GM12878 (cell line): ENCODE measurements around the gene BCS1L. TPM values are rescaled to one million over a fixed set of nuclear protein-coding genes. Genes with fewer than 3 reads are reported as not detected.

Experiments
- BRCA1 ChIP-seq: IDR thresholded peaks from 2 replicates; pipeline ENCODE4 v1.6.1; 2011; ENCODE audit warnings: low read depth, low read length, improper control_type of control experiment
- CTCF ChIP-seq, 3 experiments: IDR thresholded peaks in 2 of 3; conservative IDR thresholded peaks in 1 of 3; 2 replicates each; pipeline ENCODE4 v1.5.1; 2011; ENCODE audit warnings: low read depth in 3 of 3, low read length in 3 of 3, mild to moderate bottlenecking in 3 of 3, control low read depth in 2 of 3, moderate library complexity in 2 of 3, inconsistent platforms in 1 of 3, mixed read lengths in 1 of 3; ENCODE audit not compliant: control insufficient read depth in 2 of 3, insufficient read depth in 1 of 3; ENCODE audit errors: extremely low read depth in 1 of 3
- ETV6 ChIP-seq, 2 experiments: fragments of 450-650 bp in 1 of 2; IDR thresholded peaks in 1 of 2; conservative IDR thresholded peaks in 1 of 2; 2 replicates each; pipeline ENCODE4 v1.6.1; 2014; ENCODE audit warnings: antibody characterized with exemption in 1 of 2, borderline replicate concordance in 1 of 2, low read depth in 1 of 2, mild to moderate bottlenecking in 1 of 2, moderate library complexity in 1 of 2
- GATAD2B ChIP-seq: fragments of 450-650 bp; conservative IDR thresholded peaks from 2 replicates; pipeline ENCODE4 v1.6.1; 2017; ENCODE audit warnings: low read depth, mild to moderate bottlenecking, moderate library complexity
- HDAC6 ChIP-seq: fragments of 200-600 bp; sonication (generic); IDR thresholded peaks from one replicate; pipeline ENCODE4 v1.8.0; 2017; ENCODE audit warnings: antibody characterized with exemption; ENCODE audit not compliant: unreplicated experiment
- IRF4 ChIP-seq: IDR thresholded peaks from 2 replicates; pipeline ENCODE4 v1.6.1; 2011; ENCODE audit warnings: low read depth, low read length
- IRF5 ChIP-seq: fragments of 450-650 bp; IDR thresholded peaks from 2 replicates; pipeline ENCODE4 v1.6.1; 2017; ENCODE audit warnings: borderline replicate concordance
- LARP7 ChIP-seq: fragments of 450-650 bp; IDR thresholded peaks from 2 replicates; pipeline ENCODE4 v1.6.1; 2017; ENCODE audit warnings: mild to moderate bottlenecking
- MAX ChIP-seq: IDR thresholded peaks from 2 replicates; pipeline ENCODE4 v1.6.1; 2012; ENCODE audit warnings: low read depth, low read length, improper control_type of control experiment
- MXI1 ChIP-seq: fragments of 150-350 bp; IDR thresholded peaks from 2 replicates; pipeline ENCODE4 v1.6.1; 2011; ENCODE audit warnings: low read depth, mild to moderate bottlenecking, inconsistent platforms, low read length, improper control_type of control experiment
- MYB ChIP-seq: fragments of 150-350 bp; IDR thresholded peaks from 2 replicates; pipeline ENCODE4 v1.6.1; 2014; ENCODE audit warnings: mild to moderate bottlenecking, low read depth, low read length, borderline replicate concordance
- NFYA ChIP-seq: IDR thresholded peaks from 2 replicates; pipeline ENCODE4 v1.6.1; 2011; ENCODE audit warnings: low read depth, mild to moderate bottlenecking, low read length, improper control_type of control experiment, borderline replicate concordance
- POLR2AphosphoS2 ChIP-seq: IDR thresholded peaks from 2 replicates; pipeline ENCODE4 v1.6.1; 2011; ENCODE audit warnings: low read depth, mild to moderate bottlenecking, low read length, improper control_type of control experiment, moderate library complexity
- RAD21 ChIP-seq: IDR thresholded peaks from 2 replicates; pipeline ENCODE4 v1.6.1; 2011; ENCODE audit warnings: mild to moderate bottlenecking, low read depth, low read length, moderate library complexity; ENCODE audit not compliant: insufficient read depth
- REST ChIP-seq: IDR thresholded peaks from 2 replicates; pipeline ENCODE4 v1.6.1; 2012; ENCODE audit warnings: mild to moderate bottlenecking, low read depth, low read length
- SIX5 ChIP-seq: IDR thresholded peaks from 2 replicates; pipeline ENCODE4 v1.6.1; 2011; ENCODE audit warnings: mild to moderate bottlenecking, low read depth, low read length, moderate library complexity; ENCODE audit not compliant: severe bottlenecking
- SMAD5 ChIP-seq: IDR thresholded peaks from 2 replicates; pipeline ENCODE4 v1.6.1; 2016; ENCODE audit warnings: antibody characterized with exemption, low read depth
- SMARCA5 ChIP-seq: fragments of 450-650 bp; IDR thresholded peaks from 2 replicates; pipeline ENCODE4 v1.6.1; 2017; ENCODE audit warnings: mild to moderate bottlenecking
- SMC3 ChIP-seq: IDR thresholded peaks from 2 replicates; pipeline ENCODE4 v1.6.1; 2011; ENCODE audit warnings: low read length, improper control_type of control experiment, borderline replicate concordance
- SRF ChIP-seq, 2 experiments: IDR thresholded peaks; 2 replicates each; pipeline ENCODE4 v1.6.1; 2011; ENCODE audit warnings: low read depth in 2 of 2, low read length in 2 of 2, mild to moderate bottlenecking in 1 of 2, moderate library complexity in 1 of 2
- WRNIP1 ChIP-seq: IDR thresholded peaks from 2 replicates; pipeline ENCODE4 v1.6.1; 2011; ENCODE audit warnings: low read depth, low read length, improper control_type of control experiment, borderline replicate concordance
- YY1 ChIP-seq: IDR thresholded peaks from 2 replicates; pipeline ENCODE4 v1.6.1; 2011; ENCODE audit warnings: low read depth, mild to moderate bottlenecking, low read length
- polyA plus RNA-seq, 11 experiments: library from polyadenylated mRNA; depleted of rRNA in 4 of 11; unstranded in 6 of 11; stranded (reverse) in 5 of 11; fragments of >200 nt; fragmentation: Nextera tagmentation in 4 of 11; fragmentation: Illumina TruSeq in 1 of 11; extraction: Ambion mirVana in 4 of 11; extraction: Trizol in 1 of 11; gene quantifications; 1 replicate in 1 of 11; 2 replicates in 10 of 11; pipeline versions ENCODE4 v1.2.1 to v1.2.3, GENCODE V29; 2011 to 2016; ENCODE audit warnings: inconsistent platforms in 2 of 11, missing spikeins in 2 of 11, low read depth in 1 of 11
- total RNA-seq, 4 experiments: library from RNA; depleted of rRNA in 3 of 4; stranded (reverse); fragments of >200 nt in 3 of 4; fragmentation: Illumina TruSeq in 1 of 4; extraction: Trizol in 1 of 4; gene quantifications; 2 replicates each; pipeline versions ENCODE4 v1.2.1 to v1.2.3, GENCODE V29; 2013 to 2021

Gene BCS1L
- total and polyA plus RNA-seq, 10 of the 15 experiments (the other 5 are each of a cell fraction or from before 2014, with no cell fraction given) = 40.4 to 114 (median 65.2) TPM

- TF ChIP-seq REST (no peak), BRCA1 (no peak), WRNIP1 (no peak), SMC3 (no peak), CTCF (IDR thresholded peaks at IDR 0.05 in 2 of 3, conservative IDR thresholded peaks at IDR 0.05 in 1 of 3; ENCODE audit: control insufficient read depth in 2 of 3, extremely low read depth in 1 of 3, insufficient read depth in 1 of 3, low read depth in 3 of 3, low read length in 3 of 3) (no peak), MAX (peak; percentile 80), ETV6 (conservative IDR thresholded peaks at IDR 0.05 in 1 of 2, IDR thresholded peaks at IDR 0.05 in 1 of 2; ENCODE audit: borderline replicate concordance in 1 of 2, low read depth in 1 of 2) (0 out of 4 replicates have a peak, but pooled peaks of 1 of the 2 experiments have one; percentile 34), GATAD2B (peak; percentile 46; the same call in 1 of the 2 replicates), IRF4 (no peak), YY1 (peak; percentile 63; the same call in 1 of the 2 replicates), NFYA (no peak), SMAD5 (peak; percentile 64; the same call in 1 of the 2 replicates), HDAC6 (no peak), RAD21 (no peak), POLR2AphosphoS2 (peak; percentile 57; the same call in 1 of the 2 replicates), SMARCA5 (no peak), IRF5 (no peak), SRF (IDR thresholded peaks at IDR 0.05; ENCODE audit: low read depth in 2 of 2, low read length in 2 of 2) (peak in 1 of 2 experiments; percentile 65; a peak in 1 of 4 replicates), MXI1 (peak; percentile 97), LARP7 (no peak), MYB (no peak), SIX5 (no peak)
Observed at GRCh38 chr2:218659258-218659987, at the start of gene BCS1L, which contains the start of gene ZNF142 (continued).
